Measurements from ENCODE around the gene EIF4E2.

Gene EIF4E2

DNA sequence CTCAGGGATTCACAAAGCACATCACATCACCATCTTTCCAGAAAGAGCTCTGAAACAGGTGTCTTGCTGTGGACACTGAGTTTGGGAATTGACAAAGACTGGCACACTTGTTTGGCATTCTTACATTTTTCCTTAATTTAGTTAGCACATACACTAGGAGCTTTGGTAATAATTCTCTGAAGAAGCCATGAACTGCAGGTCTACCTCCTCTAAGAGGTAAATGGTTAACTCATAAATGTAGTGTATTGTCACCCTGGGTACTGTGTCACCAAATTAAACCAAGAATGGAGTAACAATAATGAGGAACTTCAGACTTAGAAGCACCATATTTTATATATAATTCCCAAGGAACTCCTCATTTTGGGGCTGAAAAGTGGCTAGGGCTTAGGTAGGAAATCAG, 22.6 kb downstream of the EIF4E2 start:
- TF ChIP-seq, protein P1, sequence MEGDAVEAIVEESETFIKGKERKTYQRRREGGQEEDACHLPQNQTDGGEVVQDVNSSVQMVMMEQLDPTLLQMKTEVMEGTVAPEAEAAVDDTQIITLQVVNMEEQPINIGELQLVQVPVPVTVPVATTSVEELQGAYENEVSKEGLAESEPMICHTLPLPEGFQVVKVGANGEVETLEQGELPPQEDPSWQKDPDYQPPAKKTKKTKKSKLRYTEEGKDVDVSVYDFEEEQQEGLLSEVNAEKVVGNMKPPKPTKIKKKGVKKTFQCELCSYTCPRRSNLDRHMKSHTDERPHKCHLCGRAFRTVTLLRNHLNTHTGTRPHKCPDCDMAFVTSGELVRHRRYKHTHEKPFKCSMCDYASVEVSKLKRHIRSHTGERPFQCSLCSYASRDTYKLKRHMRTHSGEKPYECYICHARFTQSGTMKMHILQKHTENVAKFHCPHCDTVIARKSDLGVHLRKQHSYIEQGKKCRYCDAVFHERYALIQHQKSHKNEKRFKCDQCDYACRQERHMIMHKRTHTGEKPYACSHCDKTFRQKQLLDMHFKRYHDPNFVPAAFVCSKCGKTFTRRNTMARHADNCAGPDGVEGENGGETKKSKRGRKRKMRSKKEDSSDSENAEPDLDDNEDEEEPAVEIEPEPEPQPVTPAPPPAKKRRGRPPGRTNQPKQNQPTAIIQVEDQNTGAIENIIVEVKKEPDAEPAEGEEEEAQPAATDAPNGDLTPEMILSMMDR (conservative IDR thresholded peaks at IDR 0.05) = no peak
- no peak overlapping the region for H3K27ac ChIP-seq

- TF ChIP-seq, protein P1 (conservative IDR thresholded peaks at IDR 0.05) = no peak
- H3K27ac ChIP-seq = no peak overlapping the region
These were observed 23.4 kb downstream of the EIF4E2 start for GRCh38 chr2:232573771-232574435.

DNA sequence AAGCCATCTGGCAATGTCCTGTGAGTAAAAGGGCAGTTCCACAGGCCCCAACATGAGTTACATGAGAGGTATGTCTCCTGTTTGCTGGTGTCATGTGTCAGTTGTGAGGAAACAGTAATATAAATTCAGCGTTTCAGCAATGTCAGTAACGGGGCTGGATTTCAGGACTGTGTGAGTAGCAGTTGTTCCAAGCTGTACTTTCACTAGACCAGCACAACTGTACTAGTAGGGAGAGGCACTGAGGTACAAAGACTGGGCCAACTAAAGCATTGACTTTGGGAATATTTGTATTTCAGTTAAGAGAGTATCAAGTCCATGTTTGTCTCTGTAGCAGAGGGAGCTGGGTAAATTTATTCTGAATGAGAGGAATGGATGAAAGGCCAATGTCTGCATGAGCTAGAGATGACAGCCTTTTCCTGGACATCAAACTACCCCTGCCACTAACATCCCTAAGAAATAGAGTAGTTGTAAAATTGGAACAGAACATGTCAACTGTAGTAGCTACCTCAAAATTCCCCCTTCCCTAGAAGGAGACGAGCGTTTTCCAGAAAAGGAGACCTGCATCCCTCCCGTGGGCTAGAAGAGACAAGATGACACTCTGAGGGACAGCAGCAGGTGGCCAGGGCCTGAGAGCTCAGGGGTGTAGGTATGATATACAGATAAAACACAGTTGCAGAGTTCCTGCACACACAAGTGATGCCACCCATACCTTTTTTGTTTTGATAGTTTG, 24.4 kb downstream of the EIF4E2 start:
- TF ChIP-seq, protein P1 (conservative IDR thresholded peaks at IDR 0.05) = no peak
- no peak overlapping the region for H3K27ac ChIP-seq

GRCh38 chr2:232575404-232575746, 24.9 kb downstream of the EIF4E2 start:
- no peak overlapping the region for H3K27ac ChIP-seq
- TF ChIP-seq, protein P1 (conservative IDR thresholded peaks at IDR 0.05) = no peak

DNA sequence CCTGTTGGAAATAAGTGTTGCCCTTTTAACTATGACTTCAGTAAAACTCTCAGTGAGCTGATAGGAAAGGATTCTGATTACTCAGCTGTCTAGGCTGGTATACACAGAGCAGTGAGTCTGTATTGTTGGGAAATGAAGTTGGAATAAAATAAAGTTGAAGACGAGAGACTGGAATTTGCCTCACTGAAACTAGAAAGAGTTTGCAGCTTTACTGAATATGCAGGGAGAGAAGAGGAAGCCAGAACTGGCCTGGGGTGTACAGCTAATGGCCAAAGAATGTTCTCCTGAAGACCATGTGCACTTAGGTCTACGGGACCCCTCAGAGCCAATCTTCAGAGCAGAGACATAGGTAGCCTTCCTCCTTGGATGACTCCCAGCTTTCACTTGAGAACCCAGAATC, 26.5 kb downstream of the EIF4E2 start:
- no peak overlapping the region for H3K27ac ChIP-seq
- TF ChIP-seq, protein P1 (conservative IDR thresholded peaks at IDR 0.05) = no peak

DNA sequence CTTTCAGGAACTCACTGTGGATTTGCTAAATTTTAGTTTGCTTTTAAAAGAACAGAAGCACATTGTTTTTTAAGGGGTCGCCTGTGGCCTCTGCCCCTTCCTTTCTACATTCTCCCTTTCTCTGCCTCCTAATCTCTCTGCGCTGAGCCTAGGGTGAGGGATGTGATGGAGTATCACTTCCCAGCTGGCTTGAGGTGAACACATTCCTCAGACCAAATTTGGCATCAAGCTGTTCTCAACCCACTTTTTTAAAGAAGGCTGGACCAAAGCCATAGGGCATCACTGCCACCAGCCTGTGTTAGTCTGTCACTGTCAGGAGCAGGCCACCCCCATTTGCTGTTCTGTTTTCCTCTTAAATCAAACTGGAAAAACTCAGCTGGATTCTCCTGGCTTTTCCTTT, 27.4 kb downstream of the EIF4E2 start:
- TF ChIP-seq, protein P1 (conservative IDR thresholded peaks at IDR 0.05) = no peak
- H3K27ac ChIP-seq = peak overlapping the region; percentile 78; the same call in 1 of the 2 replicates

DNA sequence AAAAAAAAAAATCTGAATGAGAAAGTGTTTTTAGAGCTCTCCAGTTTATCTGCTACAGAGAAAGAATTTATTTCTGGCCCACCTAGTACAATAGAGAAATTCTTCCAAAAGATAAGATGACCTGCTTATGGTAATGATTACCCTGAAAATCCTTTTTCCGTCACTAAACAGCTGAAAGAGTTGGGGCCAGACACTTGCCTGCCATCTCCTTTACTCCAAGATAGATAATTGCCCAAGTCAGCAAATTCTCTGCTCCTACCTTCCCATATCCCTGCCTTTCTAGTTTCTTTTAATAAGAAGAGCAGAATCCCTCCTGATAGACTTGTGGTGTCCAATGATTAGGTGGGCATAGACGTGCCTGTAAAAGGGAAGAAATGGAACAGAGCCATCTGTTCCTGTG, 28.1 kb downstream of the EIF4E2 start:
- H3K27ac ChIP-seq = peak overlapping the region; percentile 78
- TF ChIP-seq, protein P1 (conservative IDR thresholded peaks at IDR 0.05) = no peak
